ENCODE data around the gene ATP13A3.
A peak's percentile ranks its signal among the peaks of the same experiment; 100 is the strongest.
"Not testable (repeated sequence)": the region's sequence is repeated elsewhere in the genome, so short reads cannot be mapped to it uniquely, and the experiment has no call there.

The ATP13A3 gene

GRCh38 chr3:194497799-194498575, 11.2 kb upstream of the ATP13A3 start:
- no peak for DNase-seq

- DNase-seq, result no peak
Observed at GRCh38 chr3:194496217-194496919, 9.6 kb upstream of the ATP13A3 start.

GRCh38 chr3:194494951-194495374, 8.2 kb upstream of the ATP13A3 start:
- DNase-seq, result no peak

- DNase-seq, result not testable (repeated sequence)
Observed at GRCh38 chr3:194493995-194494927, 7.5 kb upstream of the ATP13A3 start.

- no peak for DNase-seq
Observed at GRCh38 chr3:194492001-194492400, 5.2 kb upstream of the ATP13A3 start.

GRCh38 chr3:194489736-194490612, 3.2 kb upstream of the ATP13A3 start:
- DNase-seq, result no peak

GRCh38 chr3:194488055-194488742, 1.4 kb upstream of the ATP13A3 start:
- peak; percentile 22 for DNase-seq

- DNase-seq, result peak; percentile 43
Observed at GRCh38 chr3:194487289-194488054, 670 bp upstream of the ATP13A3 start.

GRCh38 chr3:194485881-194486539, 792 bp downstream of the ATP13A3 start:
- peak; percentile 67 for DNase-seq

GRCh38 chr3:194485468-194485880, 1.3 kb downstream of the ATP13A3 start:
- no peak for DNase-seq

GRCh38 chr3:194484614-194485013, 2.2 kb downstream of the ATP13A3 start:
- no peak for DNase-seq

- no peak for DNase-seq
Observed at GRCh38 chr3:194483850-194484249, 3.0 kb downstream of the ATP13A3 start.

- not testable (repeated sequence) for DNase-seq
Observed at GRCh38 chr3:194482830-194483229, 4.0 kb downstream of the ATP13A3 start.

- no peak for DNase-seq
Observed at GRCh38 chr3:194482196-194482593, 4.6 kb downstream of the ATP13A3 start.

- no peak for DNase-seq
Observed at GRCh38 chr3:194481525-194482195, 5.1 kb downstream of the ATP13A3 start.

- DNase-seq, result no peak
Observed at GRCh38 chr3:194481103-194481502, 5.7 kb downstream of the ATP13A3 start.

GRCh38 chr3:194476784-194477183, 10.0 kb downstream of the ATP13A3 start:
- no peak for DNase-seq

GRCh38 chr3:194475978-194476377, 10.8 kb downstream of the ATP13A3 start:
- no peak for DNase-seq

- DNase-seq, result no peak
Observed at GRCh38 chr3:194475138-194475932, 11.5 kb downstream of the ATP13A3 start.

All from CD4-positive, alpha-beta T cell treated with Interleukin-10 for 1 hour (primary cell).